ENCODE results near the gene MRTFB.
A peak's percentile ranks its signal among the peaks of the same experiment; 100 is the strongest.

Gene MRTFB

GRCh38 chr16:14215941-14216340 is 144.8 kb downstream of the MRTFB start:
- Mint-ChIP-seq H3K4me1 (no peaks in the 10 kb centered on the region), H3K4me3 (no peak overlapping the region), H3K9me3 (no peaks in the 10 kb centered on the region), H3K27ac (no peak overlapping the region), H3K36me3 (ENCODE audit: low read depth) (peaks cover 10% of the 10 kb centered on the region), H3K27me3 (no peaks in the 10 kb centered on the region)
- no peak for ATAC-seq
- no peak for DNase-seq

- ATAC-seq (no peak), DNase-seq (no peak)
- Mint-ChIP-seq H3K4me1 (no peaks in the 10 kb centered on the region), H3K27me3 (no peaks in the 10 kb centered on the region), H3K9me3 (no peaks in the 10 kb centered on the region), H3K4me3 (no peak overlapping the region), H3K36me3 (ENCODE audit: low read depth) (peaks cover 26% of the 10 kb centered on the region), H3K27ac (no peak overlapping the region)
These were observed 148.9 kb downstream of the MRTFB start for GRCh38 chr16:14219983-14220382.

GRCh38 chr16:14223632-14224031 is 152.5 kb downstream of the MRTFB start:
- peaks cover 28% of the 10 kb centered on the region for H3K36me3 Mint-ChIP-seq (ENCODE audit: low read depth)
- no peak for DNase-seq
- H3K4me3 Mint-ChIP-seq: no peak overlapping the region
- no peak overlapping the region for H3K27ac Mint-ChIP-seq
- H3K27me3 Mint-ChIP-seq: no peaks in the 10 kb centered on the region
- H3K4me1 Mint-ChIP-seq: no peaks in the 10 kb centered on the region
- ATAC-seq: no peak
- no peaks in the 10 kb centered on the region for H3K9me3 Mint-ChIP-seq

GRCh38 chr16:14225457-14225856 is 154.3 kb downstream of the MRTFB start:
- peaks cover 28% of the 10 kb centered on the region for H3K36me3 Mint-ChIP-seq (ENCODE audit: low read depth)
- no peak overlapping the region for H3K27ac Mint-ChIP-seq

GRCh38 chr16:14232106-14232864 is 161.2 kb downstream of the MRTFB start:
- H3K4me1 Mint-ChIP-seq: no peaks in the 10 kb centered on the region
- no peak overlapping the region for H3K4me3 Mint-ChIP-seq
- DNase-seq (no peak), ATAC-seq (no peak)
- no peaks in the 10 kb centered on the region for H3K36me3 Mint-ChIP-seq (ENCODE audit: low read depth)
- no peak overlapping the region for H3K27ac Mint-ChIP-seq
- H3K9me3 Mint-ChIP-seq: no peaks in the 10 kb centered on the region
- H3K27me3 Mint-ChIP-seq: no peaks in the 10 kb centered on the region

More at GRCh38 chr16:14225457-14225856, 154.3 kb downstream of the MRTFB start:
- H3K9me3 Mint-ChIP-seq: no peaks in the 10 kb centered on the region
- H3K4me1 Mint-ChIP-seq: no peaks in the 10 kb centered on the region
- no peaks in the 10 kb centered on the region for H3K27me3 Mint-ChIP-seq
- H3K4me3 Mint-ChIP-seq: no peak overlapping the region
- no peak for ATAC-seq
- no peak for DNase-seq

- Mint-ChIP-seq H3K36me3 (ENCODE audit: low read depth) (no peaks in the 10 kb centered on the region), H3K27me3 (no peaks in the 10 kb centered on the region), H3K27ac (no peak overlapping the region), H3K4me3 (no peak overlapping the region), H3K9me3 (no peaks in the 10 kb centered on the region), H3K4me1 (no peaks in the 10 kb centered on the region)
- ATAC-seq (no peak), DNase-seq (no peak)
These were observed 165.3 kb downstream of the MRTFB start for GRCh38 chr16:14236401-14236800.

- Mint-ChIP-seq H3K27ac (no peak overlapping the region), H3K27me3 (no peaks in the 10 kb centered on the region), H3K4me1 (no peaks in the 10 kb centered on the region), H3K9me3 (no peaks in the 10 kb centered on the region), H3K4me3 (no peak overlapping the region), H3K36me3 (ENCODE audit: low read depth) (no peaks in the 10 kb centered on the region)
- DNase-seq (no peak), ATAC-seq (no peak)
These were observed 167.6 kb downstream of the MRTFB start for GRCh38 chr16:14238756-14239155.

GRCh38 chr16:14239791-14240190 is 168.7 kb downstream of the MRTFB start:
- Mint-ChIP-seq H3K4me3 (no peak overlapping the region), H3K9me3 (no peaks in the 10 kb centered on the region), H3K4me1 (peaks cover 9% of the 10 kb centered on the region), H3K27me3 (no peaks in the 10 kb centered on the region), H3K27ac (no peak overlapping the region), H3K36me3 (ENCODE audit: low read depth) (no peaks in the 10 kb centered on the region)
- no peak for ATAC-seq
- DNase-seq: no peak

GRCh38 chr16:14240219-14240843 is 169.2 kb downstream of the MRTFB start:
- Mint-ChIP-seq H3K27ac (no peak overlapping the region), H3K36me3 (ENCODE audit: low read depth) (no peaks in the 10 kb centered on the region), H3K9me3 (no peaks in the 10 kb centered on the region), H3K4me1 (peaks cover 9% of the 10 kb centered on the region), H3K27me3 (no peaks in the 10 kb centered on the region), H3K4me3 (no peak overlapping the region)
- DNase-seq: no peak
- ATAC-seq: no peak

GRCh38 chr16:14240964-14241363 is 169.8 kb downstream of the MRTFB start:
- no peak for ATAC-seq
- no peak overlapping the region for H3K27ac Mint-ChIP-seq
- H3K4me3 Mint-ChIP-seq: no peak overlapping the region
- peaks cover 9% of the 10 kb centered on the region for H3K4me1 Mint-ChIP-seq
- no peaks in the 10 kb centered on the region for H3K9me3 Mint-ChIP-seq
- H3K27me3 Mint-ChIP-seq: no peaks in the 10 kb centered on the region
- DNase-seq: no peak
- H3K36me3 Mint-ChIP-seq (ENCODE audit: low read depth): no peaks in the 10 kb centered on the region

- ATAC-seq (no peak), DNase-seq (no peak)
- Mint-ChIP-seq H3K9me3 (no peaks in the 10 kb centered on the region), H3K4me1 (peaks cover 9% of the 10 kb centered on the region), H3K36me3 (ENCODE audit: low read depth) (no peaks in the 10 kb centered on the region), H3K4me3 (no peak overlapping the region), H3K27me3 (no peaks in the 10 kb centered on the region), H3K27ac (no peak overlapping the region)
These were observed 170.5 kb downstream of the MRTFB start for GRCh38 chr16:14241631-14242030.

GRCh38 chr16:14242769-14243168 is 171.7 kb downstream of the MRTFB start:
- ATAC-seq: no peak
- H3K4me1 Mint-ChIP-seq: peaks cover 9% of the 10 kb centered on the region
- H3K27ac Mint-ChIP-seq: no peak overlapping the region
- H3K4me3 Mint-ChIP-seq: no peak overlapping the region
- no peak for DNase-seq
- no peaks in the 10 kb centered on the region for H3K36me3 Mint-ChIP-seq (ENCODE audit: low read depth)
- H3K9me3 Mint-ChIP-seq: no peaks in the 10 kb centered on the region
- no peaks in the 10 kb centered on the region for H3K27me3 Mint-ChIP-seq

GRCh38 chr16:14244196-14245010 is 173.3 kb downstream of the MRTFB start:
- peak overlapping the region; percentile 29 for H3K27ac Mint-ChIP-seq
- peaks cover 2% of the 10 kb centered on the region for H3K36me3 Mint-ChIP-seq (ENCODE audit: low read depth)
- H3K27me3 Mint-ChIP-seq: no peaks in the 10 kb centered on the region
- DNase-seq (no peak), ATAC-seq (peak; percentile 49)
- peaks cover 9% of the 10 kb centered on the region for H3K4me1 Mint-ChIP-seq
- H3K4me3 Mint-ChIP-seq: no peak overlapping the region
- no peaks in the 10 kb centered on the region for H3K9me3 Mint-ChIP-seq

GRCh38 chr16:14248791-14249190 is 177.7 kb downstream of the MRTFB start:
- Mint-ChIP-seq H3K4me3 (no peak overlapping the region), H3K9me3 (no peaks in the 10 kb centered on the region), H3K27ac (no peak overlapping the region), H3K27me3 (no peaks in the 10 kb centered on the region), H3K4me1 (peaks cover 9% of the 10 kb centered on the region), H3K36me3 (ENCODE audit: low read depth) (peaks cover 5% of the 10 kb centered on the region)
- no peak for DNase-seq
- ATAC-seq: no peak
